ENCODE measurements around the gene KIF3C. TPM values are rescaled to one million over a fixed set of nuclear protein-coding genes. Genes with fewer than 3 reads are reported as not detected.
"Not testable (repeated sequence)": the region's sequence is repeated elsewhere in the genome, so short reads cannot be mapped to it uniquely, and the experiment has no call there.

The KIF3C gene
- total and polyA plus RNA-seq, 2 experiments from 2014 or later = 8.4 to 10.9 TPM

DNA sequence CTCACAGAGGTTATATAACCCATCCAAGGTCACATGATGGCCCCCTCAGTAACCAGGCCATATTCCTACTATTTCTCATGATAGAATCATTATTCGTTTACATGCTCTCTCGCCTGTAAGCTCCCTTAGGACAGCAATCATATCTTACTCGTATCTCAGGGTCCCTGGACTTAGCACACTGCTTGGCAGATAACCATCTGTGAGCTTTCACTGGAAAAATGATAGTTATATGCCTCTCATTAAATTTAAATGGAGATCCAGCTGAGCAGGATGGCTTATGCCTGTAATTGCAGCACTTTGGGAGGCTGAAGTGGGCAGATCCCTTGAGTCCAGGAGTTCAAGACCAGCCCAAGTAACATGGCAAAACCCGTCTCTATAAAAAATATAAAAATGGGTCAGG, 21.9 kb downstream of the KIF3C start:
- H3K4me1 ChIP-seq (ENCODE audit: insufficient read depth) = no peaks in the 10 kb centered on the region
- no peak for DNase-seq (ENCODE audit: low spot score)
- no peaks in the 10 kb centered on the region for H3K27me3 ChIP-seq
- no peaks in the 10 kb centered on the region for H3K36me3 ChIP-seq (replicated peaks; ENCODE audit: insufficient read depth, low read depth)
- no peaks in the 10 kb centered on the region for H3K79me2 ChIP-seq
- no peak overlapping the region for H3K27ac ChIP-seq
- TF ChIP-seq EZH2 (IDR thresholded peaks at IDR 0.05; ENCODE audit: borderline replicate concordance) (no peak), EZH2phosphoT487 (IDR thresholded peaks at IDR 0.05; ENCODE audit: low read depth, severe bottlenecking, unreplicated experiment) (no peak)
- TF ChIP-seq, protein P1, sequence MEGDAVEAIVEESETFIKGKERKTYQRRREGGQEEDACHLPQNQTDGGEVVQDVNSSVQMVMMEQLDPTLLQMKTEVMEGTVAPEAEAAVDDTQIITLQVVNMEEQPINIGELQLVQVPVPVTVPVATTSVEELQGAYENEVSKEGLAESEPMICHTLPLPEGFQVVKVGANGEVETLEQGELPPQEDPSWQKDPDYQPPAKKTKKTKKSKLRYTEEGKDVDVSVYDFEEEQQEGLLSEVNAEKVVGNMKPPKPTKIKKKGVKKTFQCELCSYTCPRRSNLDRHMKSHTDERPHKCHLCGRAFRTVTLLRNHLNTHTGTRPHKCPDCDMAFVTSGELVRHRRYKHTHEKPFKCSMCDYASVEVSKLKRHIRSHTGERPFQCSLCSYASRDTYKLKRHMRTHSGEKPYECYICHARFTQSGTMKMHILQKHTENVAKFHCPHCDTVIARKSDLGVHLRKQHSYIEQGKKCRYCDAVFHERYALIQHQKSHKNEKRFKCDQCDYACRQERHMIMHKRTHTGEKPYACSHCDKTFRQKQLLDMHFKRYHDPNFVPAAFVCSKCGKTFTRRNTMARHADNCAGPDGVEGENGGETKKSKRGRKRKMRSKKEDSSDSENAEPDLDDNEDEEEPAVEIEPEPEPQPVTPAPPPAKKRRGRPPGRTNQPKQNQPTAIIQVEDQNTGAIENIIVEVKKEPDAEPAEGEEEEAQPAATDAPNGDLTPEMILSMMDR (IDR thresholded peaks at IDR 0.05; ENCODE audit: poor library complexity) = no peak
- H3K4me3 ChIP-seq = no peak overlapping the region
- H3K4me2 ChIP-seq = no peak overlapping the region
- 93% methylated on average over 4 of the region's 4 CpGs for WGBS (ENCODE audit: low lambda C conversion rate, missing lambda C conversion rate)
- H3K9me2 ChIP-seq (replicated peaks; ENCODE audit: insufficient read depth) = no peaks in the 10 kb centered on the region
- no peak overlapping the region for H2AFZ ChIP-seq
- no peaks in the 10 kb centered on the region for H3K9me3 ChIP-seq (ENCODE audit: low read depth)
- H4K20me1 ChIP-seq (ENCODE audit: insufficient read depth, poor library complexity, severe bottlenecking) = no peaks in the 10 kb centered on the region

DNA sequence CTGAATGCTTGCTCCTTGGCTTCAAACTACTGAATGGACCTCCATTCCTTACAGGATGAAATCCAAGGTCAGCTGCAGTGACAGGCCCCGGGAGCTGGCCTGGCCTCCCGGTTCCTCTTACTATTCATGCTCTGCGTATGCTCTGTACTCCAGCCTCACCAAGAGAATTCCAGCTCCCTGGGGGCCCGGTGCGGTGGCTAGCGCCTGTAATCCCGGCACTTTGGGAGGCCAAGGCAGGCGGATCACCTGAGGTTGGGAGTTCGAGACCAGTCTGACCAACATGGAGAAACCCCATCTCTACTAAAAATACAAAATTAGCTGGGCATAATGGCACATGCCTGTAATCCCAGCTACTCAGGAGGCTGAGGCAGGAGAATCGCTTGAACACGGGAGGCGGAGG, 23.7 kb downstream of the KIF3C start:
- WGBS (ENCODE audit: low lambda C conversion rate, missing lambda C conversion rate) = 96% methylated on average over 12 of the region's 12 CpGs
- not testable (repeated sequence) for H3K4me1 ChIP-seq (ENCODE audit: insufficient read depth)

DNA sequence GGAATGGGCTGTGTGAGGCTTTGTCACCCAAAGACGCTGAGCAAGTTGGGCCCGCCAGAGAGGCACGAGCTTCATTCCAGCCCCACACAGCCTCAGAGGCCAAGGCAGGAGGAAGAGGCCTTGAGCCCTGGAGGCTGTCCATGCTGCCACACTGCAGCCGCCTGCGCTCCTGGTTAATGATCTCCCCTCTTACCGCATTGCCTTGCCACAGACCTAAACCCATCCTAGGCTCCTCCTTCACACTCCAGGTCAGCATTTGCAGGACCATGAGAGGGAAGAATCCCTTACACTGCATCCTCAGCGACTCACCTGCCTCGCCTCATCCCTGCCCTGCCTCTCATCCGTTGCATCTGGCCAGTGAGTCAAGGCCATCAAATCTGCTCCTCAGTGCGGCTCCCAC, 24.6 kb downstream of the KIF3C start:
- no peak overlapping the region for H3K27ac ChIP-seq
- no peaks in the 10 kb centered on the region for H3K9me2 ChIP-seq (replicated peaks; ENCODE audit: insufficient read depth)
- no peaks in the 10 kb centered on the region for H3K27me3 ChIP-seq
- H3K79me2 ChIP-seq = no peaks in the 10 kb centered on the region
- no peak overlapping the region for H3K4me3 ChIP-seq
- no peak for DNase-seq (ENCODE audit: low spot score)
- no peak overlapping the region for H2AFZ ChIP-seq
- no peaks in the 10 kb centered on the region for H3K4me1 ChIP-seq (ENCODE audit: insufficient read depth)
- WGBS (ENCODE audit: low lambda C conversion rate, missing lambda C conversion rate) = 97% methylated on average over 10 of the region's 10 CpGs
- H3K9me3 ChIP-seq (ENCODE audit: low read depth) = no peaks in the 10 kb centered on the region
- no peaks in the 10 kb centered on the region for H4K20me1 ChIP-seq (ENCODE audit: insufficient read depth, poor library complexity, severe bottlenecking)
- TF ChIP-seq, protein P1 (IDR thresholded peaks at IDR 0.05; ENCODE audit: poor library complexity) = no peak
- no peaks in the 10 kb centered on the region for H3K36me3 ChIP-seq (replicated peaks; ENCODE audit: insufficient read depth, low read depth)
- no peak overlapping the region for H3K4me2 ChIP-seq

More for the DNA sequence above, 23.7 kb downstream of the KIF3C start:
- not testable (repeated sequence) for H4K20me1 ChIP-seq (ENCODE audit: insufficient read depth, poor library complexity, severe bottlenecking); H3K4me3 ChIP-seq; H3K9me3 ChIP-seq (ENCODE audit: low read depth); H3K79me2 ChIP-seq; H3K9me2 ChIP-seq (replicated peaks; ENCODE audit: insufficient read depth); H3K27ac ChIP-seq; H3K4me2 ChIP-seq; H2AFZ ChIP-seq; DNase-seq (ENCODE audit: low spot score); H3K36me3 ChIP-seq (replicated peaks; ENCODE audit: insufficient read depth, low read depth); H3K27me3 ChIP-seq

DNA sequence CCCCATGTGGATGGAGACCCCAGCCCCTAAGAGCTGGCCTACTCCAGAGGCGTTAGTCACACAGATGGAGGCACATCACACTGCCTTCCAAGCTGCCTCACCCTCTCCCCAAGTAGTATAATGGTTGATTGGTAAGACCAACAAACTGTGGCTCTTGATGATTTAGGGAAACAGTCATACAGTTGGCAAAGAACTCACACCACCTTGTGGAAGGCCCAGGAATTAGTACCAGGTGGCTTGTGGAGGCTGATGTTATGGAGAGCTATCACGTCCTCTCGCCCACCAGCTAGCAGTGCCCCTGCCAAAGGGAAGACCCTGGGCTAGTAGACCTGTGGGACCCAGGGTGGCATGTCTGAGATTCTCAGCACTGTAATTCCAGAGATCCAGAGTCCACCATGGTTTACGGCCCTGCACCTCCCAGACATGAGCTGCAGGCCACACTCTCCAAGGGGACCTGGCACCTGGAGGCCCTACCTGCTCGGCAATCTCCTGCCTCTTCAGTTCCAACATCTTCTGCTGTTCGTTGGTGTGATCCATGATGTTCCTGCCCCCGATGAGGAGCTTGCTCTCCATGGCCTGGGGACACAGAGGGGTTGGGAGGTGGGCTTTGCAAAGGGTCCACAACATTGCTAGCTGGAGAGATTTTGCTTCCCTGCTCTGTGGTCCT, 26.3 kb downstream of the KIF3C start:
- no peak for DNase-seq (ENCODE audit: low spot score)
- no peaks in the 10 kb centered on the region for H3K27me3 ChIP-seq
- no peaks in the 10 kb centered on the region for H3K79me2 ChIP-seq
- no peak overlapping the region for H2AFZ ChIP-seq
- no peaks in the 10 kb centered on the region for H4K20me1 ChIP-seq (ENCODE audit: insufficient read depth, poor library complexity, severe bottlenecking)
- no peak overlapping the region for H3K27ac ChIP-seq
- TF ChIP-seq, protein P1 (IDR thresholded peaks at IDR 0.05; ENCODE audit: poor library complexity) = no peak
- TF ChIP-seq EZH2phosphoT487 (IDR thresholded peaks at IDR 0.05; ENCODE audit: low read depth, severe bottlenecking, unreplicated experiment) (no peak), EZH2 (IDR thresholded peaks at IDR 0.05; ENCODE audit: borderline replicate concordance) (no peak)
- no peaks in the 10 kb centered on the region for H3K9me3 ChIP-seq (ENCODE audit: low read depth)
- 93% methylated on average over 7 of the region's 7 CpGs for WGBS (ENCODE audit: low lambda C conversion rate, missing lambda C conversion rate)
- no peak overlapping the region for H3K4me3 ChIP-seq
- H3K36me3 ChIP-seq (replicated peaks; ENCODE audit: insufficient read depth, low read depth) = no peaks in the 10 kb centered on the region
- no peak overlapping the region for H3K4me2 ChIP-seq
- no peaks in the 10 kb centered on the region for H3K4me1 ChIP-seq (ENCODE audit: insufficient read depth)
- no peaks in the 10 kb centered on the region for H3K9me2 ChIP-seq (replicated peaks; ENCODE audit: insufficient read depth)

Measured in hepatocyte (in vitro differentiated cells).